A549 (cell line): ENCODE results near the gene RGS19.

Source experiments
- POLR2A ChIP-seq: IDR thresholded peaks from 2 replicates; pipeline ENCODE4 v1.6.1; 2012; ENCODE audit warnings: mild to moderate bottlenecking, low read length
- POLR2AphosphoS2 ChIP-seq: conservative IDR thresholded peaks from 2 replicates; pipeline ENCODE4 v1.6.1; 2012; ENCODE audit warnings: low read length, improper control_type of control experiment, inconsistent platforms
- RAD21 ChIP-seq, 2 experiments: fragments of >200 bp in 1 of 2; sonication (Bioruptor Twin) in 1 of 2; formaldehyde crosslinking in 1 of 2; IDR thresholded peaks in 1 of 2; conservative IDR thresholded peaks in 1 of 2; 2 replicates in 1 of 2; 3 replicates in 1 of 2; pipeline ENCODE4 v1.6.1; 2012 to 2018; ENCODE audit warnings: inconsistent platforms in 1 of 2
- RFX5 ChIP-seq: fragments of 450-650 bp; IDR thresholded peaks from 2 replicates; pipeline ENCODE4 v1.7.1; 2014; ENCODE audit warnings: antibody characterized with exemption, mild to moderate bottlenecking, moderate library complexity
- ZC3H11A ChIP-seq: fragments of 450-650 bp; IDR thresholded peaks from 2 replicates; pipeline ENCODE4 v1.6.1; 2014; ENCODE audit warnings: antibody characterized with exemption, mild to moderate bottlenecking
- TF ChIP-seq, protein P1 (sequence below): fragments of >200 bp; sonication (Bioruptor Twin); formaldehyde crosslinking; IDR thresholded peaks from 3 replicates; pipeline ENCODE4 v1.5.1; 2016

- TF ChIP-seq POLR2AphosphoS2: no peak
- no peak for TF ChIP-seq ZC3H11A
- no peak for TF ChIP-seq POLR2A
- no peak for TF ChIP-seq RFX5
- TF ChIP-seq, protein P1, sequence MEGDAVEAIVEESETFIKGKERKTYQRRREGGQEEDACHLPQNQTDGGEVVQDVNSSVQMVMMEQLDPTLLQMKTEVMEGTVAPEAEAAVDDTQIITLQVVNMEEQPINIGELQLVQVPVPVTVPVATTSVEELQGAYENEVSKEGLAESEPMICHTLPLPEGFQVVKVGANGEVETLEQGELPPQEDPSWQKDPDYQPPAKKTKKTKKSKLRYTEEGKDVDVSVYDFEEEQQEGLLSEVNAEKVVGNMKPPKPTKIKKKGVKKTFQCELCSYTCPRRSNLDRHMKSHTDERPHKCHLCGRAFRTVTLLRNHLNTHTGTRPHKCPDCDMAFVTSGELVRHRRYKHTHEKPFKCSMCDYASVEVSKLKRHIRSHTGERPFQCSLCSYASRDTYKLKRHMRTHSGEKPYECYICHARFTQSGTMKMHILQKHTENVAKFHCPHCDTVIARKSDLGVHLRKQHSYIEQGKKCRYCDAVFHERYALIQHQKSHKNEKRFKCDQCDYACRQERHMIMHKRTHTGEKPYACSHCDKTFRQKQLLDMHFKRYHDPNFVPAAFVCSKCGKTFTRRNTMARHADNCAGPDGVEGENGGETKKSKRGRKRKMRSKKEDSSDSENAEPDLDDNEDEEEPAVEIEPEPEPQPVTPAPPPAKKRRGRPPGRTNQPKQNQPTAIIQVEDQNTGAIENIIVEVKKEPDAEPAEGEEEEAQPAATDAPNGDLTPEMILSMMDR: no peak
- TF ChIP-seq RAD21 (conservative IDR thresholded peaks at IDR 0.05 in 1 of 2, IDR thresholded peaks at IDR 0.05 in 1 of 2): no peak
These were observed 3.8 kb downstream of the RGS19 start for GRCh38 chr20:64075556-64075955.
